K562 (cell line): ENCODE results near the gene CCDC184. TPM values are rescaled to one million over a fixed set of nuclear protein-coding genes. Genes with fewer than 3 reads are reported as not detected.

ENCODE experiments used
- CGGBP1 ChIP-seq: fragments of 250-450 bp; sonication (Bioruptor Pico); IDR thresholded peaks from 2 replicates; pipeline ENCODE4 v1.9.0; 2021; ENCODE audit warnings: mild to moderate bottlenecking
- EGR1 ChIP-seq: fragments of 450-650 bp; conservative IDR thresholded peaks from 2 replicates; pipeline ENCODE4 v1.6.1; 2017; ENCODE audit warnings: mild to moderate bottlenecking
- FIP1L1 ChIP-seq: fragments of 200-400 bp; formaldehyde crosslinking; IDR thresholded peaks from 2 replicates; pipeline ENCODE4 v1.6.1; 2018; ENCODE audit warnings: mild to moderate bottlenecking, low read depth, low read length; ENCODE audit not compliant: poor library complexity, severe bottlenecking
- GATA2 ChIP-seq: sonication (generic); formaldehyde crosslinking; IDR thresholded peaks from 2 replicates; pipeline ENCODE4 v1.4.0; 2020; ENCODE audit warnings: mild to moderate bottlenecking, missing genetic modification reagents
- PBX2 ChIP-seq, 2 experiments: IDR thresholded peaks in 1 of 2; conservative IDR thresholded peaks in 1 of 2; 2 replicates each; pipeline ENCODE4 v1.6.1; 2016; ENCODE audit warnings: low read depth in 2 of 2, mild to moderate bottlenecking in 1 of 2, missing compliant biosample characterization in 1 of 2, missing genetic modification characterization in 1 of 2, moderate library complexity in 1 of 2
- PCBP2 ChIP-seq: fragments of 200-400 bp; formaldehyde crosslinking; IDR thresholded peaks from 2 replicates; pipeline ENCODE4 v1.6.1; 2018; ENCODE audit warnings: low read length, low read depth, mild to moderate bottlenecking, moderate library complexity; ENCODE audit not compliant: poor library complexity, severe bottlenecking
- POLR2AphosphoS5 ChIP-seq: IDR thresholded peaks from 2 replicates; pipeline ENCODE4 v1.6.1; 2011; ENCODE audit warnings: mild to moderate bottlenecking, low read depth, low read length, moderate library complexity; ENCODE audit not compliant: control insufficient read depth, insufficient read depth
- PTTG1 ChIP-seq: fragments of 450-650 bp; IDR thresholded peaks from 2 replicates; pipeline ENCODE4 v1.6.1; 2016; ENCODE audit warnings: low read depth, mild to moderate bottlenecking, missing genetic modification characterization, missing compliant biosample characterization
- RFX1 ChIP-seq: fragments of 450-650 bp; IDR thresholded peaks from 2 replicates; pipeline ENCODE4 v1.6.1; 2016; ENCODE audit warnings: mild to moderate bottlenecking, moderate library complexity
- SPI1 ChIP-seq: IDR thresholded peaks from 2 replicates; pipeline ENCODE4 v1.6.1; 2011; ENCODE audit warnings: low read depth, low read length, control low read depth, borderline replicate concordance
- ZNF785 ChIP-seq: fragments of 250-450 bp; sonication (Bioruptor Pico); IDR thresholded peaks from 2 replicates; pipeline ENCODE4 v1.4.0; 2020; ENCODE audit warnings: mild to moderate bottlenecking
- polyA plus RNA-seq, 8 experiments: library from polyadenylated mRNA; depleted of rRNA in 4 of 8; stranded (reverse) in 5 of 8; unstranded in 3 of 8; fragments of >200 nt; fragmentation: Nextera tagmentation in 2 of 8; fragmentation: Illumina TruSeq in 1 of 8; extraction: Ambion mirVana in 2 of 8; extraction: Trizol in 1 of 8; gene quantifications; 2 replicates each; pipeline versions ENCODE4 v1.2.1 to v1.2.3, GENCODE V29; 2011 to 2014; ENCODE audit warnings: inconsistent platforms in 1 of 8, missing spikeins in 1 of 8
- total RNA-seq, 7 experiments: library from RNA; depleted of rRNA in 6 of 7; stranded (reverse); fragments of >200 nt in 6 of 7; fragmentation: Illumina TruSeq in 2 of 7; extraction: Trizol in 2 of 7; gene quantifications; 2 replicates each; pipeline versions ENCODE4 v1.2.1 to v1.2.3, GENCODE V29; 2011 to 2021; ENCODE audit warnings: low replicate concordance in 1 of 7
- TF ChIP-seq, protein P1 (sequence below): fragments of 250-450 bp; sonication (Bioruptor Pico); IDR thresholded peaks from 2 replicates; pipeline ENCODE4 v1.8.0; 2022; ENCODE audit warnings: moderate library complexity, mild to moderate bottlenecking, inconsistent platforms

CCDC184 gene
- total and polyA plus RNA-seq, 9 of the 15 experiments (the other 6 are each of a cell fraction or from before 2014, with no cell fraction given) = 0.09 TPM; not detected in 8

GRCh38 chr12:48160807-48161206 lies 22.6 kb upstream of the CCDC184 start (continued):
- TF ChIP-seq, protein P1, sequence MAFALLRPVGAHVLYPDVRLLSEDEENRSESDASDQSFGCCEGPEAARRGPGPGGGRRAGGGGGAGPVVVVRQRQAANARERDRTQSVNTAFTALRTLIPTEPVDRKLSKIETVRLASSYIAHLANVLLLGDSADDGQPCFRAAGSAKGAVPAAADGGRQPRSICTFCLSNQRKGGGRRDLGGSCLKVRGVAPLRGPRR = no peak
- TF ChIP-seq POLR2AphosphoS5 (no peak), GATA2 (no peak), ZNF785 (CRISPR knock-in tag) (no peak), PBX2 (CRISPR knock-in tag; IDR thresholded peaks at IDR 0.05; ENCODE audit: low read depth) (no peak), PBX2 (tag; conservative IDR thresholded peaks at IDR 0.05; ENCODE audit: low read depth) (0 out of 2 replicates have a peak, but pooled peaks have one; percentile 40), CGGBP1 (no peak), PTTG1 (tag) (no peak), SPI1 (peak; percentile 50; the same call in 1 of the 2 replicates), PCBP2 (no peak), RFX1 (peak; percentile 49; the same call in 1 of the 2 replicates), FIP1L1 (no peak), EGR1 (no peak)
